HG02759 (cell line): Measurements from ENCODE around the gene SPATA24.
"Not testable (repeated sequence)": the region's sequence is repeated elsewhere in the genome, so short reads cannot be mapped to it uniquely, and the experiment has no call there.

Experiments used
- ATAC-seq: cut with Tn5 transposase; IDR thresholded peaks from one replicate; pipeline ENCODE4 v1.9.1; 2021; ENCODE audit warnings: mild to moderate bottlenecking, moderate library complexity; ENCODE audit not compliant: unreplicated experiment

SPATA24 gene

DNA sequence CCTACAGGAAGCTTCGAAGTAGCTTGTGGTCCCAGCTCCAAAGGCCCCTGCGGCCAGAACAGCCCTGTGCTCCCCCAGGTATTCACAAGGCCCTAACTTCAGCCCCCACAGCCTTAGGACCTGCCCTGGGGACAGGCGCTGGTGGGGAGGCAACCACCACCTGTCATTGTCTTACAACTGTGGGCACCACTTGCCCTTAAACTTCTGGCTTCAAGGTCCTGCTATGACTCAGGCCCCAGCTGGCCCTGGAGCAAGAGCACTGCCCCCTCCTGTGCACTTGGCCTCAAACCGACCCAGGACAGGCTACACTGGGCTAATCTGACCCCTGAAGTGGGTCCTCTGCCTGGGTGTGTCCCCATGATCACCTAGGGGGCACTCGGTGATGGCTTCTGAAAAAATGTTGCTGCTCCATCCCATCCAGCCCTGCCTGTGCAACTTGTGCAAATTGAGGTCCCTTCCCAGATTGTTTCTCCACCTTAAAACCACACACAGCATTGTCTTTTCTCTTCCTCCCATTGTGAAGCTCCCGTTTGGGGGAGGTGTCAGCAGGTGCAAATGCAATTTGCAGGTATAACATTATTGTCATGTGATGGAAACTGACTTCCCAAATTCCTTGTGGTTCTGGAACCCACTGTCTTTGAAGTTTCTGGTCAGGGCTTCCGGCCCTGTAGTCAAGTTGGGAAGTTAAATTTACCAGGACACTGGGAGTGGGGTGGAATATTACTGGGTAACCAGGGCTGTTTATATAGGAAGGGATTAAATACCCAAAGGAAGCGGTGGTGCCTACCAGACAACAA lies 7.8 kb downstream of the SPATA24 start:
- ATAC-seq = no peak

DNA sequence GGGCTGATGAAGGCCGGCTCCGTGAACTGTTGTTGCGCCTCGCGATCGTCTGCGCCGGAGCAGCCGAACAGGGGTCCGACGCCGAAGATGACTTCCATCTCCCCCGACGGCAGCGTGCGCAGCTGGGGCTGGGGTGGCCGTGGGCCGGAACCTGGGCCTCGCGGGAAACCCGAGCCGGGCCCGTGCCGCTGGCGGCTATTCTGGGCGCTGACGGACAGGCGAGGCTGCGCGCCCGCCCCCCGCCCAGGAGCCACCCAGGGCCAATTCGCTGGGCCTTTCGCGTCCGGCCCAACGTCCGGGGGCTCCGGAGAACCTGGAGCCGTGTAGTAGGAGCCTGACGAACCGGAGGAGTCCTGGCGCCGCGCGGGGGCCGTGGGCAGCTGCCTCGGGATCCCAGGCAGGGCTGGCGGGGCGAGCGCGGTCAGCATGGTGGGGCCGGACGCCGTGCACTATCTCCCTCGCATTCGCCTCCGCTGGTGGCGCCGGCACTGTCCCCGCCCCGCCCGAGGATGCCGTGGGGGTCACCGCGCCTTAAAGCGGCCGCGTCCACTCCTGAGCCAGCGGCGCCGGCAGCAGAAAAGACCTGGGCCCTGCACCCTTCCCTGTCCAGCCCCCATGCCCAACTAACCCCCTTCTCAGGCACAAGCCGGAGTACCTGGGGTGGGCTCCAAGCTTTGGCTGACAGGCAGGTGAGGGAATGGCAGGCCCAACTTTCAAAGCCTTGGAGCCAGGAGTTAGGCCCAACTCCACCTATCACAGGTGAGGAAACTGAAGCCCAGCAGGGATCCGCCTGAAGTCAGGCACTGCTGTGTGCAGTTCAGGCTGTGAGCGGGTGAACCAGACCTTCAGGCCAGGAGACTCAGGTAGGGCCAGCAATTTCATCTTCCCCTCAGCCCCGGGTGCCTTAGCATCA lies 9.0 kb downstream of the SPATA24 start, which contains the start of gene PROB1:
Gene PROB1, minus strand, starts transcription at position 451 of the 913 bp plus-strand sequence. Its CDS starts 23 bp downstream, at position 428.
- ATAC-seq = no peak

DNA sequence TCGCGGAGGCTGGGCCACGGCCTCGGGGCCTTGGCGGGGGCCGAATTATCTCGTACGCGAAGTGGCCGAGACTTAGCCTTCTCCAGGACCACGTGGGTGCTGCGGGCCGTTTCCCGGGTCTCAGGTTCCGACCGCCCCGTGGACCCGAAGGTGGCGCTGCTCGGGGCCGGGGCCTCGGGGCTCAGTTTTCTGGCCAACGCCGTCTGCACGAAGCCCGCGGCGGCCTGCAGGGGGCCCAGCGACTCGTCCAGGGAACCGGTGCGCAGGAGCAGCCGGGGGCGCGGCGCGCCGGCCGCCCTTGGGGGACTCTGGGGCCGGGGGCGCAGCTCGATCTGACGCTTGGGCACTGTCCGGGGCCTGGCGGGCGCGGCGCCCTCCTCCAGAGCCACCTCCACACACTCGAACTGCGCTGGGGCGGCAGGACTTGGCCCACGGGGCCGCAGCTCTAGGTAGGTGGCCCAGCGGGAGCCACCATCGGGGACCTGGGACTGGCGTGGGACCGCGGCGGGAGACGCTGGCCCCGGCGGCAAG lies 9.7 kb downstream of the SPATA24 start:
- no peak for ATAC-seq

DNA sequence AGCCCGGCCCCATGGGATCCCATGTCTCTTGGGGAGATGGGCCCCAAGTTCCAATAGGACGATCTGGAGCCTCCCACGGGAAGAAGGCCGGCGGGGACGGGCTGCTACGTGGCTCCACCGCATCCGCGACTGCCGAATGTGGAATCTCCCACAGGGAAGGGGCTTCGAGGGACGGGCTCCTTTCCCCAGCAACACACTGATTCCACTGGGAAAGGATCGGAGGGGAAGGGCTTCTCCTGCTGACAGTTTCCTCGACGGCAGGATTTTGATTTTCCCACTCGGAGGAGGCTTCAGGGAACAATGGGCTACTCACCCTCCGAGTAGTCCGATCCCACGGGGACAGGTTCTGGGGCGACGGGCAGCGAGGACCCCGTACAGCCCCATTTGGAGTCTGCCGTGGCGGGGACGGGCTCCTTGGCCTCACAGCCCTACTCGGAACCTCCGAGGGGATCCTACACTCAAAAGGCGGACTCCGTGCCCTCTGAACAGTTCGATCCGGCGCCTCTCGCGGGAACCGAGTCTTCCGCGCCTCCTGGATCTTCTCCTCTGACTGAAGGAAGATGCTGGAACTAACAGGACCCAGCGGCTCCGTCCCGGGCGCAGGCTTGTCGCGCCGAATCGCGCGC lies 10.3 kb downstream of the SPATA24 start:
- ATAC-seq = no peak

- ATAC-seq = peak; percentile 52
Observed at GRCh38 chr5:139392678-139393496, 11.0 kb downstream of the SPATA24 start.

DNA sequence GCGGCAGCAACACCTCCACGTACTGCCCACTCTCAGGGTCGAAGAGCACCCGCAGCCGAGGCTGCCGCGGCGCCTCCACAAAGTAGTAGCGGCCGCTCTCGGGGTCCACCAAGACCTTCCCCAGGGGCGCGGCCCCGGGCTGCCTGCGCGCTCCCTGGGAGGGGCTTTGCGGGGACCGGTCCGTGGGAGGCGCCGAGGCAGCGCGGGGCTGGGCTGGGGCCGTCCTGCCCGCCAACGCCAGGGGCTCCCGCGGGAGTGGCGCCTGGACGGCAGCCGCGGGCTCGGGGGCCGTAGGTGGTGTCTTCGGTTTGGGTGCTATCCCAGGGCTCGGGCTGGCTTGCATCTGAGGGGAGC lies 11.6 kb downstream of the SPATA24 start:
- peak; percentile 15 for ATAC-seq

- no peak for ATAC-seq
Observed at GRCh38 chr5:139391570-139392323, 12.1 kb downstream of the SPATA24 start.

DNA sequence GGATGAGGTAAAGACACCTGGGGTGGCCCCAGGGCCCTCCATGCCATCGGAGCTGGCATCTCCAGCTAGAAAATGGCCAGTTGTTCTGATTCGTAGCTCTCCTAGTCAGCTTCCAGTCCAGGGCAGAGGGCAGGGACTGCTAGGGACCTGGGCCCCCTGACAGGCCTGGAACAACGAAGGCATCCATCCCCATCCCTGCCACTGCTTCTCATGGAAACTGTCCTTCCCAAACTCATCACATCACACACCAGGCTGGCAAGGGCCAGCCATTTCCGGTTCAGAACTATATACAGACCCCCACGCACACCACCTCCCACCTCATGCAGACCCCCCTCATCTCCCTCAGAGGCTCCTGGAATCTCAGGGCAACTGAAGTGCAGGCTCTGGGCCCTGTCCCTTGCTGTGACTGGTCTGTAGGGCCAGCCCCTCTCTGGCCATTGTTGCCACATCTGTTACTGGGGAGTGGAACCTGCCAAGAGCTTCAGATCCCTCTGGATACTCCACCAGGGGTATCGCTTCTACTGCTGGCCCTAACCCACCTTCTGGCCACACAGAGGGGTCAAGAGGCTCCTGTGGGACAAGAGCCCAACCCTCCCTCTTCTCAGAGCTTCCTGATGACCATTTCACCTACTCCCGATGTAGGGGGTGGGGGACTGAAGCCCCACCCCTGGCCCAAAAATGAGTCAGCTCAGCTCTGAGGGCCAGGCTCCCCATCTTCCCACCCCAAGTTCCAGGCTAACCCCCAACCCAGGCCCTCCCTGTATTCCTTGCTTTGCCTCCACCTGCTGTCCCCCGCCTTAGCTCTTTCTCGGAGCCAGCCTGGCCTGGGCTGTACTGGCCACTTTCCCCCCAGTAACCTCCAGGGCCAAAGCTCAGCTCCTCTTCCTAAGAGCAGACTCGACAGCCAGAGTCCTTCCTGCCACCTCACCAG lies 13.0 kb downstream of the SPATA24 start:
- ATAC-seq = no peak

- peak; percentile 46 for ATAC-seq
Observed at GRCh38 chr5:139389701-139390638, 13.9 kb downstream of the SPATA24 start, which contains the start of gene MZB1. Gene MZB1 (minus strand): TSS chr5:139389913. CDS start chr5:139389856, 57 bp downstream.

DNA sequence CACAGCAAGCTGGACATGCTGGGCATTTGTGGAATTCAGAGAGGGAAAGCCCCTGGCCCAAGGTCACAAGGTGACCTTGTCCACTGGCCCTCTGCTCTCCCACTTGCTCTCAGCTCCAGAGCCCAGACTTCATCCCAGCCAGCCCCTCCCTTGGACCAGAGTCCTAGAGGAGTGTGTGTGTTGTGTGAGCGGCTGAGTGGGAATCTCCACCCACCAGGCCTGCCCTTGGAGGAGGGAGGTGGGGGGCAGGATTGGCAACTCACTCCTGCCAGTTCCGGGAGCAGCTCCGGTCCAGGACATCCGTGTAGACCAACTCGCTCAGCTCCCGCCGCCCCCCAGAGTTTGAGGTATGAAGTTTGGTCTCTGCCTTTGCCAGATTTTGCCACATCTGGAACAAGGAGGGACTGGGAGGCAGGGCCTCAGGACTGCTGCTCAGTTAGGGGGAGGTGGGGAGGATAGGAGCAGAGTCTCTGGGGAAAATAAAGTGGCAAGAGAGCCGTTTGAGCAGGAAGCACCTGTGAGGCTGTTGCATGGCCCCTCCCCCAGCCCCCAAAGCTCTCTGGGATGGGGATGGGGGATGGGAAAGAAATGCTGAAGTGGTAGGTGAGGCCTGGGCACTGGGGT lies 15.6 kb downstream of the SPATA24 start:
- ATAC-seq = no peak

- no peak for ATAC-seq
Observed at GRCh38 chr5:139387611-139388197, 16.2 kb downstream of the SPATA24 start.

- not testable (repeated sequence) for ATAC-seq
Observed at GRCh38 chr5:139386956-139387355, 16.9 kb downstream of the SPATA24 start.

- no peak for ATAC-seq
Observed at GRCh38 chr5:139386050-139386438, 17.8 kb downstream of the SPATA24 start.

DNA sequence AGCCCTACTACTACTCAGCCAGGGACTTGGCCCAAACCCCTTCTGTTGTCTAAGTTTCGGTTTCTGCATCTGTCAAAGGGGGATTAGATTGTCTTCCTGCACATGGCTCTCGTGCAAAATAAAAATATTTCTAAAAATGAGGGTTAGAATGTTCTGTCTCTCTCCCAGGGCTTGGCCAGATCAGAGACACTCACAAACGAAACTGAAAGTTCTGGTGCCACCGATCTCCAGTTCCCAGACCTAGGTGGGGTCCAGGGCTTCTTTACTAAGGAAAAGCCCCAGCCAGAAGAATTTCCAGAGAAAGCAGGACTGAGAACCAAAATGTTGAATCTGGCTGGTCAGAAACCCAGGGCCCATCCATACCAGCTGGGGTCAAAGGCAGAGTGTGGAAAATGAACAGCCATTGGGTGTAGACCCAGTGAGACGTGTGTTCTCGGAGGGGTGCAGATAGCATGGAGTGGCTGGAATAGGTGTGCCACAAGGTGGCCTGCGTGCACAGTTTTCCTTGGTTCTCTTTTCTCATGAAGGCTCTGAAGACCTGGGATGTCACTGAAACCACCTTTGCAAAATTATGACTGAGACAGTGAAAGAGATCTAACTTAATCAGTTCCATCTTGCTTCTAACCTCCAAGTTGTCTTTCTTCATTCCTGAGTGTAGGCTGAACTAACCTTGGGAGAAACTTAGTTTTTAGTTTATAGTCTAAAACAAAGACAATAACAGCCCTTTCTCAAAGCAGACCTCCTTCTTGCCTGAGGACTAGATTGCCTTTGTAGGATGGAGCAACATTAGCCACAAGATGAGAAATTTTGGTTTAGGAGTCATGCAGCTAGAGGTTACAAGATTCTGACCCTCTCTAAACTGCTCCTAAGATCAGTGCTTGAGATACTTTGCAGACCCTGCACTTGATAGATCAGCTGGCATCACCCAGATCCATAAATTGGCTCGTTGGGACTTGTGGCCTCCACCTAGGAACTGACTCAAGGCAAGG lies 18.5 kb downstream of the SPATA24 start:
- no peak for ATAC-seq

DNA sequence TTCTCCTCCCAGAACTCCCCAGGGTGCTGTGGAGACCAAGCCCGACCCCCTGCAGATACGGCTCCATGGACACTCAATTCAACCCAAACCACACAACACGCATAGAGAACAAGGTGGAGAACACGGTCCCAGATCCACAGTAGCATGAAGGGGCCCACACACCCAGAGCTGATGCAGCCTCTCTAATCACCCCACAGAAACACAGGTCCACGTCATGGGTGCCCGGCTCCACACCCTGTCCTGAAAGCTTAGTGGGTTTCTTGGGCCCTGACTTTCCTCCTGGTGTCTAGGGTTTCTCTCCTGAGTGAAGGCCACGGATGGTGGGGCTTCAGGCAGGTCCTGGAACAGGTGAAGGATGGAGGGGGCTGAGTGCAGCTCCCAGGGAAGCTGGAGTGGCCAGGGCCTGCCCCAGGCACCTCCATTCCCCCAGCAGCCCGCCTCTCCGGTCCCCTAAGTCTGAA lies 19.3 kb downstream of the SPATA24 start:
- no peak for ATAC-seq
